HEK293 (cell line): Measurements from ENCODE around the gene NLRP1.

Experiments
- CTCF ChIA-PET: fragments of 350-600 bp; formaldehyde crosslinking; extraction: SDS; loops from one replicate; lab custom pipeline; 2021; ENCODE audit warnings: antibody characterized with exemption; lab: Yijun Ruan, JAX
- POLR2A ChIA-PET: fragments of 300-600 bp; formaldehyde crosslinking; extraction: SDS; loops from one replicate; lab custom pipeline; 2020; ENCODE audit warnings: antibody characterized with exemption, inconsistent platforms; lab: Yijun Ruan, JAX
- H3K27ac ChIP-seq: fragments of 200-500 bp; sonication (Bioruptor generic); 2 replicates; pipeline ENCODE4 v1.5.1; 2014; ENCODE audit warnings: low read depth, low read length, control low read depth, inconsistent platforms; ENCODE audit errors: extremely low read depth
- H3K36me3 ChIP-seq, 2 experiments: fragments of 200-500 bp in 1 of 2; sonication (Bioruptor generic) in 1 of 2; 1 replicate in 1 of 2; 2 replicates in 1 of 2; pipeline ENCODE4 v1.5.1; 2014 to 2017; ENCODE audit warnings: inconsistent platforms in 2 of 2, low read length in 2 of 2; ENCODE audit not compliant: control insufficient read depth in 2 of 2, insufficient read depth in 1 of 2
- H3K4me1 ChIP-seq: fragments of 200-500 bp; sonication (Bioruptor generic); 2 replicates; pipeline ENCODE4 v1.5.1; 2014; ENCODE audit warnings: mild to moderate bottlenecking, low read length, inconsistent platforms; ENCODE audit not compliant: control insufficient read depth, insufficient read depth
- H3K4me3 ChIP-seq: 2 replicates; pipeline ENCODE4 v1.5.1; 2011; ENCODE audit warnings: low read depth, mild to moderate bottlenecking, control low read depth, low read length, moderate library complexity
- H3K9me3 ChIP-seq: fragments of 200-500 bp; sonication (Bioruptor generic); 2 replicates; pipeline ENCODE4 v1.5.1; 2014; ENCODE audit warnings: low read depth, low read length, inconsistent platforms; ENCODE audit not compliant: control insufficient read depth, insufficient read depth
- KLF8 ChIP-seq: fragments of 450-650 bp; formaldehyde crosslinking; IDR thresholded peaks from 2 replicates; pipeline ENCODE4 v1.5.1; 2016; ENCODE audit warnings: missing biosample characterization, missing genetic modification characterization
- SP2 ChIP-seq: fragments of 450-650 bp; formaldehyde crosslinking; IDR thresholded peaks from 2 replicates; pipeline ENCODE4 v1.5.1; 2016; ENCODE audit warnings: missing biosample characterization, missing genetic modification characterization
- TRIM28 ChIP-seq: IDR thresholded peaks from 2 replicates; pipeline ENCODE4 v1.6.1; 2011; ENCODE audit warnings: low read length, control low read depth, borderline replicate concordance
- YY1 ChIP-seq: fragments of 450-650 bp; formaldehyde crosslinking; IDR thresholded peaks from 2 replicates; pipeline ENCODE4 v1.5.1; 2018; ENCODE audit warnings: missing biosample characterization, missing genetic modification characterization
- ZBTB1 ChIP-seq: fragments of 450-650 bp; formaldehyde crosslinking; IDR thresholded peaks from 2 replicates; pipeline ENCODE4 v1.5.1; 2016; ENCODE audit warnings: missing biosample characterization, missing genetic modification characterization
- ZBTB17 ChIP-seq: fragments of 450-650 bp; formaldehyde crosslinking; IDR thresholded peaks from 2 replicates; pipeline ENCODE4 v1.5.1; 2016; ENCODE audit warnings: missing biosample characterization, missing genetic modification characterization
- ZNF146 ChIP-seq: fragments of 450-650 bp; formaldehyde crosslinking; IDR thresholded peaks from 2 replicates; pipeline ENCODE4 v1.5.1; 2016; ENCODE audit warnings: missing biosample characterization, missing genetic modification characterization
- ZNF155 ChIP-seq: fragments of 450-650 bp; formaldehyde crosslinking; IDR thresholded peaks from 2 replicates; pipeline ENCODE4 v1.5.1; 2016; ENCODE audit warnings: missing biosample characterization, missing genetic modification characterization
- ZNF366 ChIP-seq: fragments of 450-650 bp; formaldehyde crosslinking; conservative IDR thresholded peaks from 2 replicates; pipeline ENCODE4 v1.5.1; 2016; ENCODE audit warnings: missing biosample characterization, missing genetic modification characterization
- ZNF37A ChIP-seq: fragments of 450-650 bp; IDR thresholded peaks from 2 replicates; pipeline ENCODE4 v1.5.1; 2018; ENCODE audit warnings: missing biosample characterization, missing genetic modification characterization
- ZNF416 ChIP-seq: fragments of 450-650 bp; formaldehyde crosslinking; IDR thresholded peaks from 2 replicates; pipeline ENCODE4 v1.5.1; 2016; ENCODE audit warnings: missing biosample characterization, missing genetic modification characterization
- ZNF433 ChIP-seq: fragments of 450-650 bp; formaldehyde crosslinking; IDR thresholded peaks from 2 replicates; pipeline ENCODE4 v1.5.1; 2016; ENCODE audit warnings: missing biosample characterization, missing genetic modification characterization, low read depth
- ZNF473 ChIP-seq: fragments of 450-650 bp; formaldehyde crosslinking; IDR thresholded peaks from 2 replicates; pipeline ENCODE4 v1.5.1; 2017; ENCODE audit warnings: missing biosample characterization, missing genetic modification characterization
- ZNF514 ChIP-seq: fragments of 450-650 bp; formaldehyde crosslinking; IDR thresholded peaks from 2 replicates; pipeline ENCODE4 v1.5.1; 2016; ENCODE audit warnings: missing biosample characterization, missing genetic modification characterization
- ZNF521 ChIP-seq: fragments of 450-650 bp; formaldehyde crosslinking; IDR thresholded peaks from 2 replicates; pipeline ENCODE4 v1.5.1; 2017; ENCODE audit warnings: missing biosample characterization, mild to moderate bottlenecking, missing genetic modification characterization
- ZNF768 ChIP-seq: fragments of 450-650 bp; formaldehyde crosslinking; IDR thresholded peaks from 2 replicates; pipeline ENCODE4 v1.5.1; 2018; ENCODE audit warnings: missing biosample characterization, mild to moderate bottlenecking, missing genetic modification characterization
- ZSCAN4 ChIP-seq: fragments of 450-650 bp; formaldehyde crosslinking; IDR thresholded peaks from 2 replicates; pipeline ENCODE4 v1.5.1; 2017; ENCODE audit warnings: missing biosample characterization, missing genetic modification characterization
- TF ChIP-seq, protein P1 (sequence below): fragments of 450-650 bp; formaldehyde crosslinking; IDR thresholded peaks from 2 replicates; pipeline ENCODE4 v1.5.1; 2016; ENCODE audit warnings: missing biosample characterization, missing genetic modification characterization
- TF ChIP-seq, protein P2 (sequence below): fragments of 450-650 bp; formaldehyde crosslinking; IDR thresholded peaks from 2 replicates; pipeline ENCODE4 v1.5.1; 2016; ENCODE audit warnings: missing biosample characterization, missing genetic modification characterization
- TF ChIP-seq, protein P3 (sequence below): fragments of 450-650 bp; formaldehyde crosslinking; IDR thresholded peaks from 2 replicates; pipeline ENCODE4 v1.5.1; 2017; ENCODE audit warnings: missing biosample characterization, missing genetic modification characterization
- TF ChIP-seq, protein P4 (sequence below): fragments of 450-650 bp; formaldehyde crosslinking; optimal IDR thresholded peaks from 2 replicates; pipeline ENCODE3; 2016; ENCODE audit warnings: missing biosample characterization, mild to moderate bottlenecking, missing genetic modification characterization

NLRP1 gene

GRCh38 chr17:5621729-5622128, 37.4 kb upstream of the NLRP1 start:
- POLR2A ChIA-PET: no interaction called here
- no peaks in the 10 kb centered on the region for H3K36me3 ChIP-seq
- no peak for TF ChIP-seq ZNF521 (tag by site-specific recombination)
- H3K9me3 ChIP-seq: no peaks in the 10 kb centered on the region
- no peak overlapping the region for H3K27ac ChIP-seq
- CTCF ChIA-PET: no interaction called here
- H3K4me1 ChIP-seq: no peaks in the 10 kb centered on the region
- H3K4me3 ChIP-seq: no peak overlapping the region

GRCh38 chr17:5621026-5621425, 36.7 kb upstream of the NLRP1 start:
- Histone ChIP-seq H3K9me3 (no peaks in the 10 kb centered on the region), H3K36me3 (no peaks in the 10 kb centered on the region), H3K27ac (no peak overlapping the region), H3K4me1 (no peaks in the 10 kb centered on the region), H3K4me3 (no peak overlapping the region)
- POLR2A ChIA-PET: interaction anchor here (0.6 kb wide), 1 partner anchor 15 kb away, joined by 3 read pairs; no protein-coding TSS in a partner anchor
- TF ChIP-seq ZNF433 (tag by site-specific recombination): no peak
- TF ChIP-seq, protein P1, sequence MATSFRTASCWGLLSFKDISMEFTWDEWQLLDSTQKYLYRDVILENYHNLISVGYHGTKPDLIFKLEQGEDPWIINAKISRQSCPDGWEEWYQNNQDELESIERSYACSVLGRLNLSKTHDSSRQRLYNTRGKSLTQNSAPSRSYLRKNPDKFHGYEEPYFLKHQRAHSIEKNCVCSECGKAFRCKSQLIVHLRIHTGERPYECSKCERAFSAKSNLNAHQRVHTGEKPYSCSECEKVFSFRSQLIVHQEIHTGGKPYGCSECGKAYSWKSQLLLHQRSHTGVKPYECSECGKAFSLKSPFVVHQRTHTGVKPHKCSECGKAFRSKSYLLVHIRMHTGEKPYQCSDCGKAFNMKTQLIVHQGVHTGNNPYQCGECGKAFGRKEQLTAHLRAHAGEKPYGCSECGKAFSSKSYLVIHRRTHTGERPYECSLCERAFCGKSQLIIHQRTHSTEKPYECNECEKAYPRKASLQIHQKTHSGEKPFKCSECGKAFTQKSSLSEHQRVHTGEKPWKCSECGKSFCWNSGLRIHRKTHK (tag by site-specific recombination): no peak
- TF ChIP-seq SP2 (tag by site-specific recombination): no peak
- no peak for TF ChIP-seq ZNF768 (tag by site-specific recombination)
- TF ChIP-seq, protein P2, sequence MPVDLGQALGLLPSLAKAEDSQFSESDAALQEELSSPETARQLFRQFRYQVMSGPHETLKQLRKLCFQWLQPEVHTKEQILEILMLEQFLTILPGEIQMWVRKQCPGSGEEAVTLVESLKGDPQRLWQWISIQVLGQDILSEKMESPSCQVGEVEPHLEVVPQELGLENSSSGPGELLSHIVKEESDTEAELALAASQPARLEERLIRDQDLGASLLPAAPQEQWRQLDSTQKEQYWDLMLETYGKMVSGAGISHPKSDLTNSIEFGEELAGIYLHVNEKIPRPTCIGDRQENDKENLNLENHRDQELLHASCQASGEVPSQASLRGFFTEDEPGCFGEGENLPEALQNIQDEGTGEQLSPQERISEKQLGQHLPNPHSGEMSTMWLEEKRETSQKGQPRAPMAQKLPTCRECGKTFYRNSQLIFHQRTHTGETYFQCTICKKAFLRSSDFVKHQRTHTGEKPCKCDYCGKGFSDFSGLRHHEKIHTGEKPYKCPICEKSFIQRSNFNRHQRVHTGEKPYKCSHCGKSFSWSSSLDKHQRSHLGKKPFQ (tag by site-specific recombination): no peak
- no peak for TF ChIP-seq ZNF155 (tag by site-specific recombination)
- TF ChIP-seq ZSCAN4 (tag by site-specific recombination): no peak
- CTCF ChIA-PET: interaction anchor here (0.6 kb wide), 1 partner anchor 807 kb away, joined by 3 read pairs; no protein-coding TSS in a partner anchor

- Histone ChIP-seq H3K9me3 (no peaks in the 10 kb centered on the region), H3K4me3 (no peak overlapping the region), H3K27ac (no peak overlapping the region), H3K36me3 (no peaks in the 10 kb centered on the region), H3K4me1 (no peaks in the 10 kb centered on the region)
- ChIA-PET POLR2A (no interaction called here), CTCF (no interaction called here)
- TF ChIP-seq ZNF416 (tag by site-specific recombination) (no peak), ZNF514 (tag by site-specific recombination) (no peak), ZBTB1 (tag by site-specific recombination) (no peak), ZNF473 (tag by site-specific recombination) (no peak), TRIM28 (no peak), ZNF366 (tag by site-specific recombination) (no peak), ZNF37A (tag by site-specific recombination) (no peak), ZNF146 (tag by site-specific recombination) (no peak), YY1 (tag by site-specific recombination) (no peak), ZBTB17 (no peak), KLF8 (no peak)
- TF ChIP-seq, protein P3, sequence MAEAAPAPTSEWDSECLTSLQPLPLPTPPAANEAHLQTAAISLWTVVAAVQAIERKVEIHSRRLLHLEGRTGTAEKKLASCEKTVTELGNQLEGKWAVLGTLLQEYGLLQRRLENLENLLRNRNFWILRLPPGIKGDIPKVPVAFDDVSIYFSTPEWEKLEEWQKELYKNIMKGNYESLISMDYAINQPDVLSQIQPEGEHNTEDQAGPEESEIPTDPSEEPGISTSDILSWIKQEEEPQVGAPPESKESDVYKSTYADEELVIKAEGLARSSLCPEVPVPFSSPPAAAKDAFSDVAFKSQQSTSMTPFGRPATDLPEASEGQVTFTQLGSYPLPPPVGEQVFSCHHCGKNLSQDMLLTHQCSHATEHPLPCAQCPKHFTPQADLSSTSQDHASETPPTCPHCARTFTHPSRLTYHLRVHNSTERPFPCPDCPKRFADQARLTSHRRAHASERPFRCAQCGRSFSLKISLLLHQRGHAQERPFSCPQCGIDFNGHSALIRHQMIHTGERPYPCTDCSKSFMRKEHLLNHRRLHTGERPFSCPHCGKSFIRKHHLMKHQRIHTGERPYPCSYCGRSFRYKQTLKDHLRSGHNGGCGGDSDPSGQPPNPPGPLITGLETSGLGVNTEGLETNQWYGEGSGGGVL: no peak
- TF ChIP-seq, protein P4, sequence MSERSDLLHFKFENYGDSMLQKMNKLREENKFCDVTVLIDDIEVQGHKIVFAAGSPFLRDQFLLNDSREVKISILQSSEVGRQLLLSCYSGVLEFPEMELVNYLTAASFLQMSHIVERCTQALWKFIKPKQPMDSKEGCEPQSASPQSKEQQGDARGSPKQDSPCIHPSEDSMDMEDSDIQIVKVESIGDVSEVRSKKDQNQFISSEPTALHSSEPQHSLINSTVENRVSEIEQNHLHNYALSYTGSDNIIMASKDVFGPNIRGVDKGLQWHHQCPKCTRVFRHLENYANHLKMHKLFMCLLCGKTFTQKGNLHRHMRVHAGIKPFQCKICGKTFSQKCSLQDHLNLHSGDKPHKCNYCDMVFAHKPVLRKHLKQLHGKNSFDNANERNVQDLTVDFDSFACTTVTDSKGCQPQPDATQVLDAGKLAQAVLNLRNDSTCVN (tag by site-specific recombination): no peak
Observed at GRCh38 chr17:5619088-5619740, 34.9 kb upstream of the NLRP1 start.
